ENCODE measurements around the gene CPNE5.

Gene CPNE5

GRCh38 chr6:36856277-36856676 lies 17.0 kb upstream of the CPNE5 start:
- no peak for TF ChIP-seq GABPA (IDR thresholded peaks at IDR 0.05; ENCODE audit: low read depth)
- no peak for TF ChIP-seq POLR2AphosphoS5 (IDR thresholded peaks at IDR 0.05; ENCODE audit: low read depth)
- TF ChIP-seq REST (IDR thresholded peaks at IDR 0.05; ENCODE audit: insufficient replicate concordance, low read depth): no peak
- TF ChIP-seq SPI1 (IDR thresholded peaks at IDR 0.05; ENCODE audit: borderline replicate concordance, low read depth): no peak
- TF ChIP-seq CTCF (IDR thresholded peaks at IDR 0.05; ENCODE audit: insufficient read depth, low read length): no peak

GRCh38 chr6:36855750-36856149 lies 16.5 kb upstream of the CPNE5 start:
- TF ChIP-seq SPI1 (IDR thresholded peaks at IDR 0.05; ENCODE audit: borderline replicate concordance, low read depth): no peak
- no peak for TF ChIP-seq CTCF (IDR thresholded peaks at IDR 0.05; ENCODE audit: insufficient read depth, low read length)
- TF ChIP-seq REST (IDR thresholded peaks at IDR 0.05; ENCODE audit: insufficient replicate concordance, low read depth): no peak
- no peak for TF ChIP-seq GABPA (IDR thresholded peaks at IDR 0.05; ENCODE audit: low read depth)
- TF ChIP-seq POLR2AphosphoS5 (IDR thresholded peaks at IDR 0.05; ENCODE audit: low read depth): no peak
- no peak for DNase-seq (ENCODE audit: low read depth in 1 of 2, low spot score in 1 of 2)
- H3K27me3 ChIP-seq (ENCODE audit: insufficient read depth, poor library complexity, severe bottlenecking): no peaks in the 10 kb centered on the region
- no peak overlapping the region for H3K4me3 ChIP-seq (replicated peaks; ENCODE audit: insufficient read depth, low read length)
- H3K27ac ChIP-seq (replicated peaks): no peak overlapping the region

More at GRCh38 chr6:36856277-36856676, 17.0 kb upstream of the CPNE5 start:
- no peak overlapping the region for H3K27ac ChIP-seq (replicated peaks)
- no peak for DNase-seq (ENCODE audit: low read depth in 1 of 2, low spot score in 1 of 2)
- H3K4me3 ChIP-seq (replicated peaks; ENCODE audit: insufficient read depth, low read length): no peak overlapping the region
- no peaks in the 10 kb centered on the region for H3K27me3 ChIP-seq (ENCODE audit: insufficient read depth, poor library complexity, severe bottlenecking)

GRCh38 chr6:36853325-36853724 lies 14.1 kb upstream of the CPNE5 start:
- Histone ChIP-seq H3K27ac (replicated peaks) (peak overlapping the region; percentile 65), H3K27me3 (ENCODE audit: insufficient read depth, poor library complexity, severe bottlenecking) (no peaks in the 10 kb centered on the region), H3K4me3 (replicated peaks; ENCODE audit: insufficient read depth, low read length) (no peak overlapping the region)
- DNase-seq (ENCODE audit: low read depth in 1 of 2, low spot score in 1 of 2): peak; percentile 93
- TF ChIP-seq REST (IDR thresholded peaks at IDR 0.05; ENCODE audit: insufficient replicate concordance, low read depth) (no peak), CTCF (IDR thresholded peaks at IDR 0.05; ENCODE audit: insufficient read depth, low read length) (no peak), SPI1 (IDR thresholded peaks at IDR 0.05; ENCODE audit: borderline replicate concordance, low read depth) (peak; percentile 79; the same call in 1 of the 2 replicates), POLR2AphosphoS5 (IDR thresholded peaks at IDR 0.05; ENCODE audit: low read depth) (peak; percentile 43; the same call in 1 of the 2 replicates), GABPA (IDR thresholded peaks at IDR 0.05; ENCODE audit: low read depth) (peak; percentile 81)
